Esophagus muscularis mucosa (tissue), 3 donors: ENCODE results near the gene PDGFC.

Source experiments
- POLR2A ChIP-seq: fragments of 450-650 bp; IDR thresholded peaks from one replicate; pipeline ENCODE4 v1.6.1; 2017; ENCODE audit warnings: antibody characterized with exemption, moderate library complexity, mild to moderate bottlenecking, low read depth
- POLR2AphosphoS5 ChIP-seq, 2 donors: sonication (generic); formaldehyde crosslinking; IDR thresholded peaks; one replicate each; pipeline ENCODE4 v1.6.1; 2017; ENCODE audit warnings: antibody characterized with exemption in 2 of 2
- TF ChIP-seq, protein P1 (sequence below), 3 experiments: fragments of 200-600 bp in 2 of 3; fragments of 450-650 bp in 1 of 3; sonication (generic) in 2 of 3; IDR thresholded peaks; one replicate each; pipeline ENCODE4 v1.5.1; 2017 to 2019; ENCODE audit warnings: antibody characterized with exemption in 3 of 3, mild to moderate bottlenecking in 2 of 3, moderate library complexity in 1 of 3

GRCh38 chr4:156832886-156833285 is 138.7 kb downstream of the PDGFC start:
- TF ChIP-seq, protein P1, sequence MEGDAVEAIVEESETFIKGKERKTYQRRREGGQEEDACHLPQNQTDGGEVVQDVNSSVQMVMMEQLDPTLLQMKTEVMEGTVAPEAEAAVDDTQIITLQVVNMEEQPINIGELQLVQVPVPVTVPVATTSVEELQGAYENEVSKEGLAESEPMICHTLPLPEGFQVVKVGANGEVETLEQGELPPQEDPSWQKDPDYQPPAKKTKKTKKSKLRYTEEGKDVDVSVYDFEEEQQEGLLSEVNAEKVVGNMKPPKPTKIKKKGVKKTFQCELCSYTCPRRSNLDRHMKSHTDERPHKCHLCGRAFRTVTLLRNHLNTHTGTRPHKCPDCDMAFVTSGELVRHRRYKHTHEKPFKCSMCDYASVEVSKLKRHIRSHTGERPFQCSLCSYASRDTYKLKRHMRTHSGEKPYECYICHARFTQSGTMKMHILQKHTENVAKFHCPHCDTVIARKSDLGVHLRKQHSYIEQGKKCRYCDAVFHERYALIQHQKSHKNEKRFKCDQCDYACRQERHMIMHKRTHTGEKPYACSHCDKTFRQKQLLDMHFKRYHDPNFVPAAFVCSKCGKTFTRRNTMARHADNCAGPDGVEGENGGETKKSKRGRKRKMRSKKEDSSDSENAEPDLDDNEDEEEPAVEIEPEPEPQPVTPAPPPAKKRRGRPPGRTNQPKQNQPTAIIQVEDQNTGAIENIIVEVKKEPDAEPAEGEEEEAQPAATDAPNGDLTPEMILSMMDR (IDR thresholded peaks at IDR 0.05): no peak
- no peak for TF ChIP-seq POLR2A
- no peak for TF ChIP-seq POLR2AphosphoS5 (IDR thresholded peaks at IDR 0.05)
